ENCODE results near the gene LMNA.

LMNA gene

DNA sequence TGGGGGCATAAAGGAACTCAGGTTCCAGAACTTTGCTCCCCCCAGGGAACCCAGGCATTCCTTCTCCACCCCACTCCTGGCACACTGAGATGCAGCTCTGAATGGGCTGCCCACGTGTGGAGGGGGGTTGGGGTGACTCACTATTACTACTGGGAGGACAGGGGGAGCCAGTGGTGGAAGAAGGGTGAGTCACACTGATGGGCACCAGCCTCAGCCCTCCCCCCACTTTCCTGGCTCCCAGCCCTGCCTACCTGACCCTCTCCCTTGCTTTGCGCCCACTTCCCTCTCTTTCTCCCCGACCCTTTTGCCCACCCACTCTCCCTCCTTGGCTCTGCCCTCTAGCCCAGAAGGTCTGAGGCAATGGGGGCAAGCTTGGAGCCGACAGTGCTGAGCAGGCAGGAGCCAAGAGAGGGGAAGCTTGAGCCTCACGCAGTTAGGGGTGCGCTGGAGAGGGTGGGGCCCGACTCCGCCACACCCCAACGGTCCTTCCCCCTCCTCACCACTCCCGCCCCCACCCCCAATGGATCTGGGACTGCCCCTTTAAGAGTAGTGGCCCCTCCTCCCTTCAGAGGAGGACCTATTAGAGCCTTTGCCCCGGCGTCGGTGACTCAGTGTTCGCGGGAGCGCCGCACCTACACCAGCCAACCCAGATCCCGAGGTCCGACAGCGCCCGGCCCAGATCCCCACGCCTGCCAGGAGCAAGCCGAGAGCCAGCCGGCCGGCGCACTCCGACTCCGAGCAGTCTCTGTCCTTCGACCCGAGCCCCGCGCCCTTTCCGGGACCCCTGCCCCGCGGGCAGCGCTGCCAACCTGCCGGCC is at the start of gene LMNA:
LMNA (plus strand) TSS at position 611 of the 818 bp plus-strand sequence. CDS start 208 bp downstream, outside the sequence.
- Mint-ChIP-seq H3K4me1 (peaks cover 63% of the 10 kb centered on the region), H3K9me3 (no peaks in the 10 kb centered on the region), H3K4me3 (peak within 1 kb of the TSS; percentile 93 to 98 (median 96)), H3K36me3 (ENCODE audit: low read depth) (peaks cover 12% of the 10 kb centered on the region), H3K27ac (peak within 1 kb of the TSS; percentile 89 to 96 (median 94)), H3K27me3 (ENCODE audit: low read depth) (peaks cover 8% of the 10 kb centered on the region)
- TF ChIP-seq, protein P1, sequence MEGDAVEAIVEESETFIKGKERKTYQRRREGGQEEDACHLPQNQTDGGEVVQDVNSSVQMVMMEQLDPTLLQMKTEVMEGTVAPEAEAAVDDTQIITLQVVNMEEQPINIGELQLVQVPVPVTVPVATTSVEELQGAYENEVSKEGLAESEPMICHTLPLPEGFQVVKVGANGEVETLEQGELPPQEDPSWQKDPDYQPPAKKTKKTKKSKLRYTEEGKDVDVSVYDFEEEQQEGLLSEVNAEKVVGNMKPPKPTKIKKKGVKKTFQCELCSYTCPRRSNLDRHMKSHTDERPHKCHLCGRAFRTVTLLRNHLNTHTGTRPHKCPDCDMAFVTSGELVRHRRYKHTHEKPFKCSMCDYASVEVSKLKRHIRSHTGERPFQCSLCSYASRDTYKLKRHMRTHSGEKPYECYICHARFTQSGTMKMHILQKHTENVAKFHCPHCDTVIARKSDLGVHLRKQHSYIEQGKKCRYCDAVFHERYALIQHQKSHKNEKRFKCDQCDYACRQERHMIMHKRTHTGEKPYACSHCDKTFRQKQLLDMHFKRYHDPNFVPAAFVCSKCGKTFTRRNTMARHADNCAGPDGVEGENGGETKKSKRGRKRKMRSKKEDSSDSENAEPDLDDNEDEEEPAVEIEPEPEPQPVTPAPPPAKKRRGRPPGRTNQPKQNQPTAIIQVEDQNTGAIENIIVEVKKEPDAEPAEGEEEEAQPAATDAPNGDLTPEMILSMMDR (IDR thresholded peaks at IDR 0.05; ENCODE audit: unreplicated experiment in 3 of 3) = no peak

GRCh38 chr1:156065212-156065611 is 49.3 kb upstream of the LMNA start:
- Mint-ChIP-seq H3K4me1 (peaks cover 5% of the 10 kb centered on the region), H3K36me3 (ENCODE audit: low read depth) (no peaks in the 10 kb centered on the region), H3K27ac (no peak overlapping the region), H3K27me3 (ENCODE audit: low read depth) (peaks cover 3% of the 10 kb centered on the region), H3K4me3 (no peak overlapping the region), H3K9me3 (no peaks in the 10 kb centered on the region)
- TF ChIP-seq, protein P1 (IDR thresholded peaks at IDR 0.05; ENCODE audit: unreplicated experiment in 3 of 3) = no peak

DNA sequence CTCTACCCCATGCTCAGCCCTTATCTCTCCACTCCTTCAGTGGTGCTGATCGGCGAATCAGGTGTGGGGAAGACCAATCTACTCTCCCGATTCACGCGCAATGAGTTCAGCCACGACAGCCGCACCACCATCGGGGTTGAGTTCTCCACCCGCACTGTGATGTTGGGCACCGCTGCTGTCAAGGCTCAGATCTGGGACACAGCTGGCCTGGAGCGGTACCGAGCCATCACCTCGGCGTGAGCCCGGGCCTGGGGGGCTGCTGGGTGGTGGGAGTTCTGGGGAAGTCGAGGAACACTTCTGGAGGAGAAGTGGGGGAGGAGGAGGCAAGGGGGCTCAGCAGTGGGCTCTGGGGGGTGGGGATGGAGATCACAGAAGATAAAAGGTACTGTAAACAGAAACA is 48.6 kb upstream of the LMNA start:
- Mint-ChIP-seq H3K9me3 (no peaks in the 10 kb centered on the region), H3K36me3 (ENCODE audit: low read depth) (no peaks in the 10 kb centered on the region), H3K4me3 (no peak overlapping the region), H3K4me1 (peaks cover 9% of the 10 kb centered on the region), H3K27ac (peak overlapping the region in 1 of 3 experiments; percentile 40), H3K27me3 (ENCODE audit: low read depth) (peaks cover 3% of the 10 kb centered on the region)
- TF ChIP-seq, protein P1 (IDR thresholded peaks at IDR 0.05; ENCODE audit: unreplicated experiment in 3 of 3) = no peak

DNA sequence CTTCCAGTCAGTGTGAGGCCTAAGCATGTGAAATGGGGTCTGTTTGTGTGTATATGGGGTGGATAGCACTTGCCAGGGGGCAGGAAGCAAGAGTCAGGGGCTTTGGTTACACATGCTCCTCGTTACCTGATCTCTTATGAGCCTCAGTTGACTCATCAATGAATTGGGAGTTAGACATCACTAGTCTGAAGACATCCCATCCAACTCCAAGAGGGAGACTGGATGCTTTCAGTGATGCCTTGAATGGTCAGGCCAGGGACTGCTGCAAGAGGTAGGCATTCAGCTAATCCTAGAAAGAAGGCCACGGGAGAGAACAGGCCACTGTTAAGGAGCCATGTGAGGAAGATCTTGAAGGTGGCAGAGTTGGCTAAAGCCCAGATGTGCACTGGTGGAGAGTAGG is 47.2 kb upstream of the LMNA start:
- Mint-ChIP-seq H3K4me1 (peaks cover 19% of the 10 kb centered on the region), H3K27me3 (ENCODE audit: low read depth) (no peaks in the 10 kb centered on the region), H3K27ac (peak overlapping the region in 1 of 3 experiments; percentile 34), H3K4me3 (no peak overlapping the region), H3K9me3 (no peaks in the 10 kb centered on the region), H3K36me3 (ENCODE audit: low read depth) (peaks cover 6% of the 10 kb centered on the region)
- TF ChIP-seq, protein P1 (IDR thresholded peaks at IDR 0.05; ENCODE audit: unreplicated experiment in 3 of 3) = no peak

DNA sequence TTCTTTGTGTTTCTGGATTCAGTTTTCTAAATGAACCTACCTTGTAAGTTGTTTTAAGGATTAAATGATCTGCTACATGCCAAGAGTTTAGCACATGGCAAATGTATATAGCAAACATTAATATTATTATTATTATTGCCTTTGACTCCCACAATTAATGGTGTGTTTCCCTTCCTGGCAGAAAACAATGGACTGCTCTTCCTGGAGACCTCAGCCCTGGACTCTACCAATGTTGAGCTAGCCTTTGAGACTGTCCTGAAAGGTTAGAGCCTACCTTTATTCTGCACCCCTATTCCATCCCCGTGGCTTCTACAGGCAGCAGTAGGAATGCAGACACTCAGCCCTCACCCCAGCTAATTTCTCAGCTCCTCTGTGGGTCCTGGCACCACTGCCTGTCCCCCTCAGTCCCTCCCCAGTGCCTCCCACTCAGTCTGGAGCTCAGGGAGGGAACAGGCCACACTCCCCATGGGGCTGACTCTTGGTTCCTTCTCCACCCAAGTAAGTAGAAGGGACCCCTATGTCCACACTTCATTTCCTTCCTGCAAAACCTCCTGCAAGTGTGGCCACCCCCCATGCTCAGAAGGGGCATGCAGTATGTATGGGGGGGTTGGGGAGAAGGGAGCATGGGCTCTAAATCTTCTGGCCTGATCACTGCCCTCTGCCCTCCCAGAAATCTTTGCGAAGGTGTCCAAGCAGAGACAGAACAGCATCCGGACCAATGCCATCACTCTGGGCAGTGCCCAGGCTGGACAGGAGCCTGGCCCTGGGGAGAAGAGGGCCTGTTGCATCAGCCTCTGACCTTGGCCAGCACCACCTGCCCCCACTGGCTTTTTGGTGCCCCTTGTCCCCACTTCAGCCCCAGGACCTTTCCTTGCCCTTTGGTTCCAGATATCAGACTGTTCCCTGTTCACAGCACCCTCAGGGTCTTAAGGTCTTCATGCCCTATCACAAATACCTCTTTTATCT is 44.7 kb upstream of the LMNA start:
- TF ChIP-seq, protein P1 (IDR thresholded peaks at IDR 0.05; ENCODE audit: unreplicated experiment in 3 of 3) = no peak
- Mint-ChIP-seq H3K4me3 (no peak overlapping the region), H3K9me3 (no peaks in the 10 kb centered on the region), H3K27me3 (ENCODE audit: low read depth) (no peaks in the 10 kb centered on the region), H3K36me3 (ENCODE audit: low read depth) (peaks cover 26% of the 10 kb centered on the region), H3K4me1 (peaks cover 42% of the 10 kb centered on the region), H3K27ac (peak overlapping the region in 2 of 3 experiments; percentile 48 to 51)
